ENCODE measurements around the gene ZNF217. TPM values are rescaled to one million over a fixed set of nuclear protein-coding genes. Genes with fewer than 3 reads are reported as not detected.
"Not testable (repeated sequence)": the region's sequence is repeated elsewhere in the genome, so short reads cannot be mapped to it uniquely, and the experiment has no call there.

The ZNF217 gene
- total and polyA plus RNA-seq, 9 of the 15 experiments (the other 6 are each of a cell fraction or from before 2014, with no cell fraction given): 3.0 to 41.8 (median 16.8) TPM

GRCh38 chr20:53539516-53539915 lies 54.1 kb downstream of the ZNF217 start:
- no peaks in the 10 kb centered on the region for H4K20me1 ChIP-seq (replicated peaks; ENCODE audit: control insufficient read depth, insufficient read depth, low read length)
- intact Hi-C loops (cut with micrococcal nuclease): no loop called here
- peaks cover 6 to 10% of the 10 kb centered on the region in 2 experiments for H3K27me3 ChIP-seq (ENCODE audit: control insufficient read depth in 2 of 2, insufficient read depth in 2 of 2, low read length in 2 of 2)
- H2AFZ ChIP-seq (ENCODE audit: low read depth, low read length): no peak overlapping the region
- H3K4me3 ChIP-seq: no peak overlapping the region
- no peak overlapping the region for H3K4me2 ChIP-seq (ENCODE audit: insufficient read depth, low read length)
- H3K9ac ChIP-seq (ENCODE audit: insufficient read depth in 1 of 2, low read depth in 2 of 2, low read length in 2 of 2): no peak overlapping the region
- H3K4me1 ChIP-seq (replicated peaks in 1 of 2; ENCODE audit: control insufficient read depth in 2 of 2, insufficient read depth in 2 of 2, low read length in 2 of 2): no peaks in the 10 kb centered on the region
- 9% methylated on average over 4 of the region's 4 CpGs for WGBS (ENCODE audit: insufficient coverage, low coverage, missing lambda C conversion rate)
- H3K9me1 ChIP-seq (ENCODE audit: control insufficient read depth, insufficient read depth, low read length): no peaks in the 10 kb centered on the region
- H3K36me3 ChIP-seq (ENCODE audit: control insufficient read depth, insufficient read depth, low read length): no peaks in the 10 kb centered on the region
- ChIA-PET CTCF (ENCODE audit: low intra/inter-chr PET ratio) (no interaction called here), POLR2A (interaction anchor here (0.6 to 1.3 kb wide), 3 partner anchors 10 to 1296 kb away, joined by 3 to 4 read pairs (median 3); no protein-coding TSS in a partner anchor)
- DNase-seq (ENCODE audit: extremely low read depth in 1 of 4, low spot score in 3 of 4): no peak
- no peaks in the 10 kb centered on the region for H3K79me2 ChIP-seq (ENCODE audit: control insufficient read depth, insufficient read depth, low read length)
- no peak overlapping the region for H3K27ac ChIP-seq (ENCODE audit: extremely low read depth, low read depth, low read length)
- in situ Hi-C loops (cut with MboI): no loop called here
- H3K9me3 ChIP-seq (replicated peaks; ENCODE audit: control insufficient read depth, insufficient read depth, low read depth, low read length): no peaks in the 10 kb centered on the region
- TF ChIP-seq FOXJ2 (tag; IDR thresholded peaks at IDR 0.05) (no peak), NR2C1 (IDR thresholded peaks at IDR 0.05) (no peak), NR2C1 (tag; IDR thresholded peaks at IDR 0.05) (no peak), MLLT1 (IDR thresholded peaks at IDR 0.05) (no peak), PRPF4 (IDR thresholded peaks at IDR 0.05; ENCODE audit: insufficient read depth, low read depth, low read length, poor library complexity, severe bottlenecking) (no peak), ZSCAN32 (CRISPR knock-in tag; IDR thresholded peaks at IDR 0.05) (no peak), PPARD (CRISPR knock-in tag; IDR thresholded peaks at IDR 0.05) (no peak), ZNF316 (IDR thresholded peaks at IDR 0.05) (no peak), EP300 (IDR thresholded peaks at IDR 0.05; ENCODE audit: low read length) (no peak), FOS (IDR thresholded peaks at IDR 0.05; ENCODE audit: extremely low read depth, insufficient read length) (no peak), HNRNPH1 (optimal IDR thresholded peaks at IDR 0.05; ENCODE audit: low read depth, low read length) (no peak), MAZ (CRISPR knock-in tag; conservative IDR thresholded peaks at IDR 0.05 in 1 of 2, IDR thresholded peaks at IDR 0.05 in 1 of 2) (no peak), CBFA2T3 (IDR thresholded peaks at IDR 0.05) (no peak), TCF7 (IDR thresholded peaks at IDR 0.05; ENCODE audit: borderline replicate concordance) (no peak), BMI1 (IDR thresholded peaks at IDR 0.05; ENCODE audit: low read length) (no peak)
- FAIRE-seq: no peak
- no peak for ATAC-seq
- no TSS peak for BruUV-seq (replicated peaks)

GRCh38 chr20:53536382-53536781 lies 57.3 kb downstream of the ZNF217 start:
- intact Hi-C loops (cut with micrococcal nuclease); H3K4me2 ChIP-seq (ENCODE audit: insufficient read depth, low read length); CTCF ChIA-PET (ENCODE audit: low intra/inter-chr PET ratio); H3K9me3 ChIP-seq (replicated peaks; ENCODE audit: control insufficient read depth, insufficient read depth, low read depth, low read length); H3K4me3 ChIP-seq; H3K9ac ChIP-seq (ENCODE audit: insufficient read depth in 1 of 2, low read depth in 2 of 2, low read length in 2 of 2); H3K79me2 ChIP-seq (ENCODE audit: control insufficient read depth, insufficient read depth, low read length); H3K9me1 ChIP-seq (ENCODE audit: control insufficient read depth, insufficient read depth, low read length); H4K20me1 ChIP-seq (replicated peaks; ENCODE audit: control insufficient read depth, insufficient read depth, low read length); H3K27ac ChIP-seq (ENCODE audit: extremely low read depth, low read depth, low read length); H2AFZ ChIP-seq (ENCODE audit: low read depth, low read length); in situ Hi-C loops (cut with MboI); BruUV-seq (replicated peaks); DNase-seq (ENCODE audit: extremely low read depth in 1 of 4, low spot score in 3 of 4); H3K4me1 ChIP-seq (replicated peaks in 1 of 2; ENCODE audit: control insufficient read depth in 2 of 2, insufficient read depth in 2 of 2, low read length in 2 of 2); H3K36me3 ChIP-seq (ENCODE audit: control insufficient read depth, insufficient read depth, low read length); FAIRE-seq; ATAC-seq: not testable (repeated sequence)
- POLR2A ChIA-PET: interaction anchor here (0.7 to 1.3 kb wide), 3 partner anchors 240 to 776 kb away, joined by 3 to 4 read pairs (median 3); no protein-coding TSS in a partner anchor
- WGBS (ENCODE audit: insufficient coverage, low coverage, missing lambda C conversion rate): 7% methylated on average over 3 of the region's 3 CpGs
- H3K27me3 ChIP-seq (ENCODE audit: control insufficient read depth in 2 of 2, insufficient read depth in 2 of 2, low read length in 2 of 2): peaks cover 9 to 15% of the 10 kb centered on the region in 2 experiments
